ENCODE measurements around the gene HOMER2.
"Not testable (repeated sequence)": the region's sequence is repeated elsewhere in the genome, so short reads cannot be mapped to it uniquely, and the experiment has no call there.

Gene HOMER2

DNA sequence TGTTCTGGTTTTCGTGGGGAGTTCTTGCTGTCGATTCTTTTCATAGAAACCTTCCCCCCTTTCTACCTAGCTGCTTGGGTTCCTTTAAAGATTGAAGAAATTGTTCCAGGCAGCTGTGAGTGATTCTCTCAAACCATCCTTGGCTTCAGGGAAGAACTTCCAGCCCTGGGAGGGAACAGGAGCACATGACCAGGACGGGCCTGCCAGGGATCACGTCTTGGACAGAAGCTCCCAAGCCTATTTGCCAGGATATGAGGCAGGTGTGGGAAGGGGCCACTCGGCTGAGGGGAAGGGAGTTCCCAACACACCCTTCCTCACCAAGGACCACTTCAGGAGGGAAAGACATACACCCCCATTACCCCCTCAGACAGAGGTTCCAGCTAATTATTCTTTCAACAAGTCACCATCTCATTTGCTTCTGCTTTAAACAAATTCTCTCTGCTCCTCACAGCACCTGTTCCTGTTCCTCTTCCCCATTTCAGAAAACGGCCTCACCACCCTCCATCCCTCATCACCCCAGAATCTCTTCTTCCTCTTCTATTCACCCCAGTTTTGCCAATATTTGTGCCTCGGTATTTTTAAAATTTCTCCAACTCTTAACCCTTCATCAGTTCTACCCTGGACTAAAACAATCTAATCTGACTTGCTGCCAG, 80.6 kb downstream of the HOMER2 start:
- Mint-ChIP-seq H3K27ac (no peak overlapping the region), H3K36me3 (ENCODE audit: insufficient read depth) (peaks cover 6% of the 10 kb centered on the region), H3K27me3 (peaks cover 13 to 19% of the 10 kb centered on the region in 2 donors), H3K4me1 (ENCODE audit: low read depth in 2 of 2) (no peaks in the 10 kb centered on the region), H3K4me3 (no peak overlapping the region), H3K9me3 (no peaks in the 10 kb centered on the region)
- ATAC-seq (replicated peaks) (no peak), DNase-seq (no peak)

DNA sequence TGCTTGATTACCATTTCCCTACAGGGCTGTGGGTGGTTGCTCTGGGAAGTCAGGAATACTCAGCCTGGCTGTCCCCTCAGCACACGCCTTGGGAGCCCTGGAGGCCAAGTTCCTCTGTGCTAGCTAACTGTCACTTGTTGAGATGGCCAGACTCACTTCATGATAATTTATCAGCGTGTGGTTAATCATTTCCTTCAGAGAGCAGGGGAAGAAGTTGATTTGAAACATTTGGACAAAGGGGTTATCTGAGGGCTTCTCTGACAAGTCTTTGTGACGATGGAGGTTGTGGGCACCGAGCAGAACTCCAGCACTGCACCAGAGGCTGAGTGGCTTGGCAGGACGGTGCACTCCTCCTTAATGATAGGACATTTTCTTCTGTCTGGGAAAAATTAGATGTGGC, 81.2 kb downstream of the HOMER2 start:
- Mint-ChIP-seq H3K4me3 (no peak overlapping the region), H3K27ac (no peak overlapping the region), H3K9me3 (no peaks in the 10 kb centered on the region), H3K36me3 (ENCODE audit: insufficient read depth) (peaks cover 6% of the 10 kb centered on the region), H3K4me1 (ENCODE audit: low read depth in 2 of 2) (no peaks in the 10 kb centered on the region), H3K27me3 (peaks cover 13 to 19% of the 10 kb centered on the region in 2 donors)
- no peak for DNase-seq
- ATAC-seq (replicated peaks), result no peak

- peaks cover 13 to 19% of the 10 kb centered on the region in 2 donors for H3K27me3 Mint-ChIP-seq
- no peaks in the 10 kb centered on the region for H3K4me1 Mint-ChIP-seq (ENCODE audit: low read depth in 2 of 2)
- H3K27ac Mint-ChIP-seq, result no peak overlapping the region
- no peak overlapping the region for H3K4me3 Mint-ChIP-seq
- peaks cover 5% of the 10 kb centered on the region for H3K36me3 Mint-ChIP-seq (ENCODE audit: insufficient read depth)
- ATAC-seq (replicated peaks), result no peak
- no peaks in the 10 kb centered on the region for H3K9me3 Mint-ChIP-seq
- no peak for DNase-seq
Measured at GRCh38 chr15:82870727-82871320, 81.7 kb downstream of the HOMER2 start.

GRCh38 chr15:82865981-82866380, 86.5 kb downstream of the HOMER2 start:
- DNase-seq; ATAC-seq (replicated peaks); H3K27ac Mint-ChIP-seq; H3K27me3 Mint-ChIP-seq; H3K9me3 Mint-ChIP-seq; H3K36me3 Mint-ChIP-seq (ENCODE audit: insufficient read depth); H3K4me3 Mint-ChIP-seq; H3K4me1 Mint-ChIP-seq (ENCODE audit: low read depth in 2 of 2): not testable (repeated sequence)

DNA sequence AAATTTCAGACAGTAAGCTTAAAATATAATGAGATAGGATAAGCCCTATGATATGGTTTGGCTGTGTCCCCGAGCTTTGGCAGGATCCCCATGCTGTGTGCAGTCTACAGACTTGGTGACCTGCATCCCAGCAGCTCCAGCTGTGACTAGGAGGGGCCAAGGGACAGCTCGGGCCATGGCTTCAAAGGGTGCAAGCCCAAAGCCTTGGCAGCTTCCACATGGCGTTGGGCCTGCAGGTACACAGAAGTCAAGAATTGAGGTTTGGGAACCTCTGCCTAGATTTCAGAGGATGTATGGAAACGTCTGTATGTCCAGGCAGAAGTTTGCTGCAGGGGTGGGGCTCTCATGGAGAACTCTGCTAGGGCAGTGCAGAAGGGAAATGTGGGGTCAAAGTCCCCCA, 86.9 kb downstream of the HOMER2 start:
- not testable (repeated sequence) for H3K27me3 Mint-ChIP-seq; DNase-seq; ATAC-seq (replicated peaks); H3K27ac Mint-ChIP-seq; H3K4me1 Mint-ChIP-seq (ENCODE audit: low read depth in 2 of 2); H3K36me3 Mint-ChIP-seq (ENCODE audit: insufficient read depth); H3K4me3 Mint-ChIP-seq; H3K9me3 Mint-ChIP-seq

DNA sequence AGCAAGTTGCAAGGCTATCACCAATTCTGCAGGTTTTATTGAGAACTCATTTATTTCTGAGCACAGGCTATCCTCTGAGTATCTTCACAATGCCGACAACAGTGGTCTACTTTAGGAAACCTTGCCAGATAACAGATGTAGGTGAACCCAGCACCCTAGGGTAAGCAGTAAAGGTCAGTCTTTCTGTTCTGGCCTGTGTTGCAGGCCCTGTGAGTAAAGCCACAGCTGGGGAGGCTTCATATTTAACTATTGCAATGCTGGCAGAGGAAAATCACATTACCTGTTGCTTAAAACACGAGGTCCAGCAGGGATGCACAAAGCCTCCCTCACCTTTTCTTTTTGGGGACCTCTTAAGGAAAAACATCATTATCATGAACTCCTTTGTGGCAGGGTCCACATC, 87.6 kb downstream of the HOMER2 start:
- ATAC-seq (replicated peaks) (no peak), DNase-seq (no peak)
- Mint-ChIP-seq H3K4me1 (ENCODE audit: low read depth in 2 of 2) (no peaks in the 10 kb centered on the region), H3K4me3 (no peak overlapping the region), H3K9me3 (no peaks in the 10 kb centered on the region), H3K27ac (no peak overlapping the region), H3K27me3 (peaks cover 0 to 10% of the 10 kb centered on the region in 2 donors), H3K36me3 (ENCODE audit: insufficient read depth) (no peaks in the 10 kb centered on the region)

DNA sequence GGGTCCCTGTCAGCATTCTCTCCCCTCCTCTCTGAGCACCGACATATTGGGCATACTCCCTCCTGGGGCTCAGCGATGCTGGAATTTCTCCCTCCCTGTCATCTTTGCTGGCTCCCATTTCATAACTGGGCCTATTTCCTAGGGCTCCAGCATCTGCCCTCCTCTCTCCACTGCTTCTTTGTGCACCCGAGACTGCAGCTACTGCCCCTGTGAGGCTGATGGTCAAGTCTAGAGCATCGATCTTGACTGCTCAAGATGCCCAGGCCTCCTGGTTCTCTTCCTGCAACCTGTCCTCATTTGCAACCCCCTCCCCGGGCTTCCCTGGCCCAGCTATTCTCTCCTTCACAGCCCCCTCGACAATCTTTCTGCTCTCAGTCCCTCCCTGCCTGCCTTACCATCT, 89.6 kb downstream of the HOMER2 start:
- Mint-ChIP-seq H3K4me3 (no peak overlapping the region), H3K27me3 (peaks cover 0 to 6% of the 10 kb centered on the region in 2 donors), H3K9me3 (no peaks in the 10 kb centered on the region), H3K36me3 (ENCODE audit: insufficient read depth) (no peaks in the 10 kb centered on the region), H3K27ac (no peak overlapping the region), H3K4me1 (ENCODE audit: low read depth in 2 of 2) (no peaks in the 10 kb centered on the region)
- ATAC-seq (replicated peaks) (no peak), DNase-seq (no peak)

DNA sequence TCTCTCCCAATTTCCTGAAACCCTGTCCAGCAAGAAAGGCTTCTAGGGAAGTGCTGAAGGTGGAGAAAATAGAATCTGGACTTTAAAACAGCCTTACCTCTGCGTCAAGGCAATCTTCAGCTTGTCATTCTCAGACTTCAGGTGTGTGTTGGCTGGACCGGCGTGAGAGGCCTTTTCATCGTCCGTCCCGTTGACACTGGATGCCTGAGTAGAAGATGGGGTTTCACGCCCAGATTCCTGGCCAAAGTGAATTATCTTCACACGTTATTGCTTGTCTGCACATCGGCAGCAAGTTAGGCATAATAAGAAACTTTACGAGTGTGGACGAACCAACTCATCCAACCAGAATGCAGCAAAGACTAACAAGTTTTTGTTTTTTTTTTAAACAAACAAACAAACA, 93.6 kb downstream of the HOMER2 start:
- DNase-seq (no peak), ATAC-seq (replicated peaks) (no peak)
- Mint-ChIP-seq H3K27ac (no peak overlapping the region), H3K36me3 (ENCODE audit: insufficient read depth) (no peaks in the 10 kb centered on the region), H3K4me1 (ENCODE audit: low read depth in 2 of 2) (no peaks in the 10 kb centered on the region), H3K9me3 (no peaks in the 10 kb centered on the region), H3K4me3 (no peak overlapping the region), H3K27me3 (peaks cover 0 to 6% of the 10 kb centered on the region in 2 donors)

DNA sequence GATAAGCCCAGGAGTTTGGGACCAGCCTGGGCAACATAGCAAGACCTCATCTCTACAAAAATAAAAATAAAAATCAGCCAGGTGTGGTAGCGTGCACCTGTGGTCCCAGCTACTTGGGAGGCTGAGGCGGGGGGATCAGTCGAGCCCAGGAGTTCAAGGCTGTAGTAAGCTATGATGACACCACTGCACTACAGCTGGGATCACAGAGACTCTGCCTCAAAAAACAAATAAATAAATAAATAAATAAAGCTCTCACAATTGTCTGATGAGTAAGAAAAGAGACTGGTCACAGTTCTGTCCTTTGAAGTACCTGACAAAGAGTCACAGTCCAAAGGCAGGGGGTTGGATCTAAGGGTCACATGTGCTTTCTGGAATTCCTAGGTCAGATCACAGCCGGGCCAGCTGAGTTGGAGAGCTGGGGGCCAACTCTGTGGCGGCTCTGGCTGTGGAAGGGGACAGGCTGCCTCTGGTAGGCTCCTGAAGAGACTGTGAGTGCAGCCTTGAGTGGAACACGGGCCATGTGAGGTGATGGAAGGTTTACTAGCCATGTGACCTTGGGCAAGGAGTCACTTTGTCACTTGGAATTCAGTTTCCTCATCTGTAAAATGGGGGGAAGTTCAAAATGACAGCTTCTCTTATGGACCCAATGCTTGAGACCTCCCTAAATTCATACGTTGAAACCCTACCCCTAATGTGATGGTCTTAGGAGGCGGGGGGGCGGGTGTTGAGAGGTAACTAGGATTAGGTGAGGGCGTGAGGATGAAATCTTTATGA, 95.9 kb downstream of the HOMER2 start:
- DNase-seq (no peak), ATAC-seq (replicated peaks) (no peak)
- Mint-ChIP-seq H3K4me1 (ENCODE audit: low read depth in 2 of 2) (no peaks in the 10 kb centered on the region), H3K27ac (no peak overlapping the region), H3K9me3 (no peaks in the 10 kb centered on the region), H3K4me3 (no peak overlapping the region), H3K27me3 (no peaks in the 10 kb centered on the region), H3K36me3 (ENCODE audit: insufficient read depth) (no peaks in the 10 kb centered on the region)

- DNase-seq, result no peak
- no peak overlapping the region for H3K27ac Mint-ChIP-seq
- H3K36me3 Mint-ChIP-seq (ENCODE audit: insufficient read depth), result no peaks in the 10 kb centered on the region
- ATAC-seq (replicated peaks), result no peak
- H3K4me1 Mint-ChIP-seq (ENCODE audit: low read depth in 2 of 2), result no peaks in the 10 kb centered on the region
- no peak overlapping the region for H3K4me3 Mint-ChIP-seq
- H3K9me3 Mint-ChIP-seq, result no peaks in the 10 kb centered on the region
- no peaks in the 10 kb centered on the region for H3K27me3 Mint-ChIP-seq
Measured at GRCh38 chr15:82855286-82856100, 97.0 kb downstream of the HOMER2 start.

- Mint-ChIP-seq H3K36me3 (ENCODE audit: insufficient read depth) (no peaks in the 10 kb centered on the region), H3K4me1 (ENCODE audit: low read depth in 2 of 2) (peaks cover under 1 to 4% of the 10 kb centered on the region in 2 donors), H3K9me3 (no peaks in the 10 kb centered on the region), H3K27me3 (no peaks in the 10 kb centered on the region), H3K27ac (no peak overlapping the region), H3K4me3 (no peak overlapping the region)
- ATAC-seq (replicated peaks) (no peak), DNase-seq (no peak)
Measured at GRCh38 chr15:82854554-82854953, 98.0 kb downstream of the HOMER2 start.

GRCh38 chr15:82852941-82853561, 99.5 kb downstream of the HOMER2 start:
- H3K4me3 Mint-ChIP-seq, result no peak overlapping the region
- H3K27me3 Mint-ChIP-seq, result no peaks in the 10 kb centered on the region
- no peaks in the 10 kb centered on the region for H3K36me3 Mint-ChIP-seq (ENCODE audit: insufficient read depth)
- no peak overlapping the region for H3K27ac Mint-ChIP-seq
- H3K9me3 Mint-ChIP-seq, result no peaks in the 10 kb centered on the region
- ATAC-seq (replicated peaks) (no peak), DNase-seq (no peak)
- peaks cover 4% of the 10 kb centered on the region in 2 donors for H3K4me1 Mint-ChIP-seq (ENCODE audit: low read depth in 2 of 2)

- DNase-seq (no peak), ATAC-seq (replicated peaks) (no peak)
- Mint-ChIP-seq H3K27me3 (no peaks in the 10 kb centered on the region), H3K27ac (no peak overlapping the region), H3K36me3 (ENCODE audit: insufficient read depth) (no peaks in the 10 kb centered on the region), H3K4me1 (ENCODE audit: low read depth in 2 of 2) (peaks cover 4% of the 10 kb centered on the region in 2 donors), H3K4me3 (no peak overlapping the region), H3K9me3 (no peaks in the 10 kb centered on the region)
Measured at GRCh38 chr15:82851981-82852511, 100.5 kb downstream of the HOMER2 start.

Measured in effector memory CD8-positive, alpha-beta T cell (primary cell).